A673 (cell line): ENCODE measurements around the gene MAP3K7CL. TPM values are rescaled to one million over a fixed set of nuclear protein-coding genes. Genes with fewer than 3 reads are reported as not detected.

Source experiments
- BruUV-seq: library from RNA; stranded (reverse); fragments of 400-500 nt; replicated peaks from 2 replicates; lab custom pipeline; 2021; lab: Mats Ljungman, UMichigan
- CTCF ChIA-PET: fragments of 300-600 bp; sonication (Branson Sonifier 250); formaldehyde crosslinking; loops from one replicate; lab custom pipeline; 2022; ENCODE audit warnings: antibody characterized with exemption; lab: Charles Lee
- POLR2A ChIA-PET: fragments of 300-600 bp; sonication (Branson Sonifier 250); formaldehyde crosslinking; loops from one replicate; lab custom pipeline; 2022; ENCODE audit warnings: antibody characterized with exemption; ENCODE audit not compliant: low non-redundant PET; lab: Charles Lee
- DNase-seq: peaks from one replicate; pipeline ENCODE4 v3.0.0-alpha.2; 2015; ENCODE audit warnings: low spot score
- H3K27ac ChIP-seq: fragments of 200-600 bp; sonication (generic); 2 replicates; pipeline ENCODE4 v1.5.1; 2016; ENCODE audit warnings: mixed run types, low read depth, mild to moderate bottlenecking, mixed read lengths, antibody characterized with exemption, low read length; ENCODE audit not compliant: poor library complexity, severe bottlenecking
- H3K27me3 ChIP-seq: fragments of 200-600 bp; sonication (generic); replicated peaks from 2 replicates; pipeline ENCODE4 v1.6.1; 2017; ENCODE audit warnings: mixed run types, low read depth, mild to moderate bottlenecking, mixed read lengths, antibody characterized with exemption, low read length; ENCODE audit not compliant: insufficient read depth, poor library complexity
- H3K36me3 ChIP-seq: fragments of 200-600 bp; sonication (generic); 2 replicates; pipeline ENCODE4 v1.6.1; 2016; ENCODE audit warnings: mixed run types, mild to moderate bottlenecking, mixed read lengths, antibody characterized with exemption, low read length; ENCODE audit not compliant: insufficient read depth, poor library complexity, severe bottlenecking
- H3K4me1 ChIP-seq: fragments of 200-600 bp; sonication (generic); 2 replicates; pipeline ENCODE4 v1.6.1; 2017; ENCODE audit warnings: mixed run types, mild to moderate bottlenecking, mixed read lengths, antibody characterized with exemption, low read length; ENCODE audit not compliant: insufficient read depth, poor library complexity, severe bottlenecking
- H3K4me3 ChIP-seq: fragments of 200-600 bp; sonication (generic); 2 replicates; pipeline ENCODE4 v1.5.1; 2016; ENCODE audit warnings: low read depth, mixed run types, mild to moderate bottlenecking, mixed read lengths, low read length; ENCODE audit not compliant: poor library complexity, severe bottlenecking
- H3K9me3 ChIP-seq: fragments of 200-600 bp; sonication (generic); 2 replicates; pipeline ENCODE4 v1.6.1; 2016; ENCODE audit warnings: mixed run types, low read depth, mild to moderate bottlenecking, mixed read lengths, antibody characterized with exemption, low read length; ENCODE audit not compliant: poor library complexity, severe bottlenecking
- EZH2 ChIP-seq: fragments of 200-600 bp; sonication (generic); IDR thresholded peaks from 2 replicates; pipeline ENCODE4 v1.6.1; 2017; ENCODE audit warnings: borderline replicate concordance, low read depth, mild to moderate bottlenecking, mixed read lengths, antibody characterized with exemption, low read length; ENCODE audit not compliant: poor library complexity, severe bottlenecking
- intact Hi-C: fragments of 100-400 bp; cut with micrococcal nuclease; formaldehyde crosslinking; loops from one replicate; pipeline ENCODE4 v1.10.0; 2022; ENCODE audit not compliant: unreplicated experiment
- total RNA-seq: library from RNA; stranded (reverse); gene quantifications from 2 replicates; pipeline ENCODE4 v1.2.3, GENCODE V29; 2021
- TF ChIP-seq, protein P1 (sequence below): fragments of 300-800, 200-600 bp; sonication (generic); conservative IDR thresholded peaks from 2 replicates; pipeline ENCODE4 v1.5.1; 2017; ENCODE audit warnings: low read depth, mild to moderate bottlenecking, antibody characterized with exemption, low read length, moderate library complexity, mixed read lengths

Gene MAP3K7CL
- total RNA-seq, 1 experiment from 2014 or later = 2.2 TPM

DNA sequence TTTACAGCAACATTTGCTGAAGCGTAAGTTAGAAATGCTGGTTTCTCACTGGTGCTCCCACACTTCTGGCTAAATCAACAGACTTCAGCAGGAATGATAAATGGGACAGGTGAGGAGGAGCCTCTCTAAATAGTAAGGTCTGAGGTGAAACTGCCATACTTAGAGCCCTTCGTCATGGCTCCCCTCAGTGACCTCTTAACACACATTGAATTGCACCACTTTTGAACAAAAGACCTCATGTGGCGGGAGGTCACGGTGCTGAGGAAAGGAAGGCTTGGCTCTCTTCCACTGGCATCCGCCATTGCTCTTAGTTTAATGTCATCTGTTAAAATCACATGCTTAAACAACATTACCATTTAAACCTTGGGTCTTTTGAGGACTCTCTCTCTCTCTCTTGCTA, 3.4 kb downstream of the MAP3K7CL start:
- DNase-seq = no peak
- no peaks in the 10 kb centered on the region for H3K27me3 ChIP-seq
- peaks cover 5% of the 10 kb centered on the region for H3K9me3 ChIP-seq
- H3K36me3 ChIP-seq = no peaks in the 10 kb centered on the region
- no peak overlapping the region for H3K27ac ChIP-seq
- ChIA-PET POLR2A (no interaction called here), CTCF (no interaction called here)
- no peak overlapping the region for H3K4me3 ChIP-seq
- TF ChIP-seq EZH2 = no peak
- intact Hi-C loops = no loop called here
- no TSS peak for BruUV-seq
- no peaks in the 10 kb centered on the region for H3K4me1 ChIP-seq

DNA sequence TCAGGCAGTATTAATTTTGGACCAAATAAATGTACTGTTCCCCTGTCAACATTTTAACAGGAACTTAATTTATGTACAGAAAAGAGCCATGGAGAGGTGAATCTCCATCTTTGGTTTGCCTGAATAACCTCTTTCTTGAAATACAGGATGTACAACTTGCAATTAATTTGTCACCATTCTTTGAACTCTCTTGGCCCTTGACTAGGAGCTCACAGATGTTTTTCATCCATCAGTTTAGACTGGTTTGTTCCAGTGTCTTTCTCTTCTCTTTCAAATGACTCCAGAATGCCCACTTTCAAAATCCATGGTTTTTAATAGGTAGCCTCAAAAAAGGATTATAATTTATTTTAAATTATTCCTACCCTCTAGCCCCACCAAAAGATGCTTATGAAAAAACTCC, 5.0 kb downstream of the MAP3K7CL start:
- DNase-seq = no peak
- Histone ChIP-seq H3K36me3 (no peaks in the 10 kb centered on the region), H3K9me3 (no peaks in the 10 kb centered on the region), H3K4me3 (no peak overlapping the region), H3K4me1 (no peaks in the 10 kb centered on the region), H3K27me3 (no peaks in the 10 kb centered on the region), H3K27ac (no peak overlapping the region)
- ChIA-PET CTCF (no interaction called here), POLR2A (no interaction called here)
- TF ChIP-seq EZH2 = no peak
- TF ChIP-seq, protein P1, sequence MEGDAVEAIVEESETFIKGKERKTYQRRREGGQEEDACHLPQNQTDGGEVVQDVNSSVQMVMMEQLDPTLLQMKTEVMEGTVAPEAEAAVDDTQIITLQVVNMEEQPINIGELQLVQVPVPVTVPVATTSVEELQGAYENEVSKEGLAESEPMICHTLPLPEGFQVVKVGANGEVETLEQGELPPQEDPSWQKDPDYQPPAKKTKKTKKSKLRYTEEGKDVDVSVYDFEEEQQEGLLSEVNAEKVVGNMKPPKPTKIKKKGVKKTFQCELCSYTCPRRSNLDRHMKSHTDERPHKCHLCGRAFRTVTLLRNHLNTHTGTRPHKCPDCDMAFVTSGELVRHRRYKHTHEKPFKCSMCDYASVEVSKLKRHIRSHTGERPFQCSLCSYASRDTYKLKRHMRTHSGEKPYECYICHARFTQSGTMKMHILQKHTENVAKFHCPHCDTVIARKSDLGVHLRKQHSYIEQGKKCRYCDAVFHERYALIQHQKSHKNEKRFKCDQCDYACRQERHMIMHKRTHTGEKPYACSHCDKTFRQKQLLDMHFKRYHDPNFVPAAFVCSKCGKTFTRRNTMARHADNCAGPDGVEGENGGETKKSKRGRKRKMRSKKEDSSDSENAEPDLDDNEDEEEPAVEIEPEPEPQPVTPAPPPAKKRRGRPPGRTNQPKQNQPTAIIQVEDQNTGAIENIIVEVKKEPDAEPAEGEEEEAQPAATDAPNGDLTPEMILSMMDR = no peak
- intact Hi-C loops = no loop called here
- no TSS peak for BruUV-seq

DNA sequence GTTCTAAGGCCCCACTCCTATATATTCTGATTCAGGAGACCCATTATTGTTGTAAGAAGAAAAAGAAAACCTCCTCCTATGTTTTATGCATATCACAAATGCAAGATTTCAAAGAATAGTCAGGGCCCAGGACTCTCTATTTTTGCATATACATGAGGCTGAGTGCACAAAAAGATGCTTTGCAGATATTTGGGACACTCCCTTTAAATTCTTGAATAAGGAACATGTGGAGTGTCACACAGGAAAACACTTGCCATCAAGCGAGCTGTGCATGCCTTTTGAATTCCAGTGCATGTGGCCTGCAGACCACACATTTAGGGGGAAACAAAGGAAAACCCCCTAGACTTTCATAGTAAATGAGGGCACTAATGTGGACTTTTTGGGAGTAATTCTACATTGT, 5.6 kb downstream of the MAP3K7CL start:
- H3K27ac ChIP-seq = no peak overlapping the region
- H3K36me3 ChIP-seq = no peaks in the 10 kb centered on the region
- POLR2A ChIA-PET = no interaction called here
- H3K27me3 ChIP-seq = no peaks in the 10 kb centered on the region
- DNase-seq = no peak
- no peak overlapping the region for H3K4me3 ChIP-seq
- no peak for TF ChIP-seq EZH2
- TF ChIP-seq, protein P1 = no peak
- H3K9me3 ChIP-seq = no peaks in the 10 kb centered on the region
- no TSS peak for BruUV-seq
- intact Hi-C loops = no loop called here
- H3K4me1 ChIP-seq = no peaks in the 10 kb centered on the region
- CTCF ChIA-PET = no interaction called here

DNA sequence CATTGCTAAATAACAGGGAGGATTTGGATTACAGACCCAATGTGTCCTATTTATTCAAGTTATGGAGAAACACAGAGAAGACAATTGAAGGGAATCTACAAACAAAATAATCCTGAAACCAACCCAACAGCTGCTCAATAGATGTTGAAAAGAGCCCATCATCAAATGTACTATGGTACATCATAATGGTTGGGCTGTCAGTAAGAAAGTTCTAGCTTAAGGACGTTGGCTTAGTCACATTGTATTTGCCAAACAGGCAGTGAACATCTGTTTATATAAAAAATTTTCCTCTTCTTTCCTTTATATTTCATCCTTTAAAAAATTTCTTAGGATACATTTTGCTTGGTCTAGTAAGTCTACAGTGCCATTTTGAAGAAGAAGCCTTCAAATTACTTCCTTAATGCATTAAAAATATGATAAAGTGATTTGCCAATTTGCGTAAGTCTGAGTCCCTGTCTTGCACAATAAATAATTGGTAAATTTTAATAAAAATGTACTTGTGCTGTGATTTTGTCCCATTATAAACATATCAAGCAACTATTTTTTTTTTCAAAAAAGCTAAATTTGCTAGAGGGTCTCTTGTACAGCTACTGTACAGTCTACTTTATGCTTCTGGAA, 14.4 kb downstream of the MAP3K7CL start:
- peak overlapping the region; percentile 7 for H3K4me3 ChIP-seq
- ChIA-PET CTCF (interaction anchor here (1.1 to 1.4 kb wide), 2 partner anchors 27 to 229 kb away, joined by 3 read pairs; no protein-coding TSS in a partner anchor), POLR2A (no interaction called here)
- BruUV-seq = no TSS peak
- H3K27ac ChIP-seq = peak overlapping the region; percentile 82
- DNase-seq = peak; percentile 31
- no peaks in the 10 kb centered on the region for H3K36me3 ChIP-seq
- no peaks in the 10 kb centered on the region for H3K27me3 ChIP-seq
- intact Hi-C loops = loop anchor here (1.0 kb wide), 1 partner anchor 28 kb away; no protein-coding TSS in a partner anchor
- no peaks in the 10 kb centered on the region for H3K9me3 ChIP-seq
- TF ChIP-seq EZH2 = no peak
- TF ChIP-seq, protein P1 = no peak
- peaks cover 42% of the 10 kb centered on the region for H3K4me1 ChIP-seq
